HepG2 (cell line): ENCODE results near the gene TSSK3. TPM values are rescaled to one million over a fixed set of nuclear protein-coding genes. Genes with fewer than 3 reads are reported as not detected.
A peak's percentile ranks its signal among the peaks of the same experiment; 100 is the strongest.

Experiments used
- BATF2 ChIP-seq: sonication (generic); formaldehyde crosslinking; IDR thresholded peaks from 2 replicates; pipeline ENCODE4 v1.8.0; 2022; ENCODE audit warnings: mild to moderate bottlenecking, missing genetic modification reagents, moderate library complexity
- CC2D1A ChIP-seq: sonication (generic); formaldehyde crosslinking; IDR thresholded peaks from 2 replicates; pipeline ENCODE4 v1.8.1; 2023; ENCODE audit warnings: mild to moderate bottlenecking, missing genetic modification reagents
- CENPBD1 ChIP-seq: sonication (generic); formaldehyde crosslinking; IDR thresholded peaks from 2 replicates; pipeline ENCODE4 v1.8.0; 2022; ENCODE audit warnings: missing genetic modification reagents, low read depth, mild to moderate bottlenecking, borderline replicate concordance
- FOXK1 ChIP-seq: sonication (generic); formaldehyde crosslinking; IDR thresholded peaks from 2 replicates; pipeline ENCODE4 v1.4.0; 2020; ENCODE audit warnings: low read depth, missing genetic modification reagents, borderline replicate concordance
- HMG20B ChIP-seq: conservative IDR thresholded peaks from 2 replicates; pipeline ENCODE4 v1.6.1; 2016; ENCODE audit warnings: missing genetic modification reagents, missing compliant biosample characterization
- HNRNPUL1 ChIP-seq: fragments of 200-400 bp; formaldehyde crosslinking; IDR thresholded peaks from 2 replicates; pipeline ENCODE4 v1.6.1; 2017; ENCODE audit warnings: low read depth, mild to moderate bottlenecking, low read length, moderate library complexity
- LBX2 ChIP-seq: sonication (generic); formaldehyde crosslinking; IDR thresholded peaks from 2 replicates; pipeline ENCODE4 v1.5.0; 2020; ENCODE audit warnings: missing genetic modification reagents, mild to moderate bottlenecking, borderline replicate concordance
- PRMT3 ChIP-seq: sonication (generic); formaldehyde crosslinking; IDR thresholded peaks from 2 replicates; pipeline ENCODE4 v1.8.1; 2022; ENCODE audit warnings: low read depth, mild to moderate bottlenecking, moderate library complexity, missing genetic modification reagents, borderline replicate concordance
- SALL1 ChIP-seq: sonication (generic); formaldehyde crosslinking; IDR thresholded peaks from 2 replicates; pipeline ENCODE4 v1.8.0; 2022; ENCODE audit warnings: mild to moderate bottlenecking, missing genetic modification reagents
- SMARCC2 ChIP-seq: fragments of 450-650 bp; IDR thresholded peaks from 2 replicates; pipeline ENCODE4 v1.6.1; 2017; ENCODE audit warnings: antibody characterized with exemption, mild to moderate bottlenecking
- TAF1 ChIP-seq: sonication (generic); formaldehyde crosslinking; IDR thresholded peaks from 2 replicates; pipeline ENCODE4 v1.4.0; 2020; ENCODE audit warnings: missing genetic modification reagents
- ZBTB21 ChIP-seq: sonication (generic); formaldehyde crosslinking; IDR thresholded peaks from 2 replicates; pipeline ENCODE4 v1.4.0; 2020; ENCODE audit warnings: missing genetic modification reagents
- ZBTB34 ChIP-seq: sonication (generic); formaldehyde crosslinking; IDR thresholded peaks from 2 replicates; pipeline ENCODE4 v1.8.0; 2022; ENCODE audit warnings: mild to moderate bottlenecking, missing genetic modification reagents
- ZC3H4 ChIP-seq: sonication (generic); formaldehyde crosslinking; IDR thresholded peaks from 2 replicates; pipeline ENCODE4 v1.4.0; 2020; ENCODE audit warnings: missing genetic modification reagents, borderline replicate concordance
- ZFYVE20 ChIP-seq: sonication (generic); formaldehyde crosslinking; IDR thresholded peaks from 2 replicates; pipeline ENCODE4 v1.8.0; 2023; ENCODE audit warnings: low read depth, mild to moderate bottlenecking, moderate library complexity, missing genetic modification reagents, borderline replicate concordance
- ZNF124 ChIP-seq: sonication (generic); formaldehyde crosslinking; IDR thresholded peaks from 2 replicates; pipeline ENCODE4 v1.4.0; 2020; ENCODE audit warnings: missing genetic modification reagents
- ZNF138 ChIP-seq: sonication (generic); formaldehyde crosslinking; IDR thresholded peaks from 2 replicates; pipeline ENCODE4 v1.5.0; 2020; ENCODE audit warnings: mild to moderate bottlenecking, low read depth, missing genetic modification reagents
- ZNF772 ChIP-seq: sonication (generic); formaldehyde crosslinking; IDR thresholded peaks from 2 replicates; pipeline ENCODE4 v1.5.0; 2020; ENCODE audit warnings: mild to moderate bottlenecking, missing genetic modification reagents
- ZNF790 ChIP-seq: sonication (generic); formaldehyde crosslinking; IDR thresholded peaks from 2 replicates; pipeline ENCODE4 v1.8.0; 2022; ENCODE audit warnings: missing genetic modification reagents, mild to moderate bottlenecking, borderline replicate concordance
- polyA plus RNA-seq, 8 experiments: library from polyadenylated mRNA; depleted of rRNA in 3 of 8; stranded (reverse) in 7 of 8; unstranded in 1 of 8; fragments of >200 nt; fragmentation: Illumina TruSeq in 4 of 8; extraction: Trizol in 4 of 8; gene quantifications; 2 replicates each; pipeline versions ENCODE4 v1.2.1 to v1.2.3, GENCODE V29; 2011 to 2016; ENCODE audit warnings: low read depth in 4 of 8, missing spikeins in 1 of 8, mixed read lengths in 1 of 8; ENCODE audit not compliant: insufficient read depth in 1 of 8
- total RNA-seq, 5 experiments: library from RNA; depleted of rRNA; stranded (reverse); fragments of >200 nt; fragmentation: Illumina TruSeq; extraction: Trizol; gene quantifications; 2 replicates each; pipeline ENCODE4 v1.2.3, GENCODE V29; 2016; ENCODE audit warnings: low read depth in 1 of 5
- TF ChIP-seq, protein P1 (sequence below): sonication (generic); formaldehyde crosslinking; IDR thresholded peaks from 2 replicates; pipeline ENCODE4 v1.5.1; 2020; ENCODE audit warnings: missing genetic modification reagents, mild to moderate bottlenecking, borderline replicate concordance
- TF ChIP-seq, protein P2 (sequence below): sonication (generic); formaldehyde crosslinking; IDR thresholded peaks from 2 replicates; pipeline ENCODE4 v1.8.1; 2022; ENCODE audit warnings: low read depth, mild to moderate bottlenecking, missing genetic modification reagents

Gene TSSK3
- total and polyA plus RNA-seq, 2 of the 13 experiments (the other 11 are each of a cell fraction or from before 2014, with no cell fraction given): 1.0 to 1.1 TPM

- TF ChIP-seq ZBTB34 (peak; percentile 71; the same call in 1 of the 2 replicates), HNRNPUL1 (no peak), BATF2 (no peak), ZNF772 (CRISPR knock-in tag) (no peak; the same call in 1 of the 2 replicates), SMARCC2 (no peak), ZC3H4 (CRISPR knock-in tag) (no peak), ZNF138 (CRISPR knock-in tag) (no peak), SALL1 (peak; percentile 51; the same call in 1 of the 2 replicates), FOXK1 (CRISPR knock-in tag) (no peak; the same call in 1 of the 2 replicates), HMG20B (CRISPR knock-in tag) (no peak), ZNF790 (peak; percentile 85; the same call in 1 of the 2 replicates), CENPBD1 (CRISPR knock-in tag) (no peak; the same call in 1 of the 2 replicates), PRMT3 (CRISPR knock-in tag) (no peak), TAF1 (CRISPR knock-in tag) (peak; percentile 48; the same call in 1 of the 2 replicates), CC2D1A (CRISPR knock-in tag) (no peak), ZNF124 (CRISPR knock-in tag) (no peak; the same call in 1 of the 2 replicates), ZBTB21 (CRISPR knock-in tag) (no peak), LBX2 (no peak), ZFYVE20 (CRISPR knock-in tag) (no peak)
- TF ChIP-seq, protein P1, sequence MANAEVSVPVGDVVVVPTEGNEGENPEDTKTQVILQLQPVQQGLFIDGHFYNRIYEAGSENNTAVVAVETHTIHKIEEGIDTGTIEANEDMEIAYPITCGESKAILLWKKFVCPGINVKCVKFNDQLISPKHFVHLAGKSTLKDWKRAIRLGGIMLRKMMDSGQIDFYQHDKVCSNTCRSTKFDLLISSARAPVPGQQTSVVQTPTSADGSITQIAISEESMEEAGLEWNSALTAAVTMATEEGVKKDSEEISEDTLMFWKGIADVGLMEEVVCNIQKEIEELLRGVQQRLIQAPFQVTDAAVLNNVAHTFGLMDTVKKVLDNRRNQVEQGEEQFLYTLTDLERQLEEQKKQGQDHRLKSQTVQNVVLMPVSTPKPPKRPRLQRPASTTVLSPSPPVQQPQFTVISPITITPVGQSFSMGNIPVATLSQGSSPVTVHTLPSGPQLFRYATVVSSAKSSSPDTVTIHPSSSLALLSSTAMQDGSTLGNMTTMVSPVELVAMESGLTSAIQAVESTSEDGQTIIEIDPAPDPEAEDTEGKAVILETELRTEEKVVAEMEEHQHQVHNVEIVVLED (CRISPR knock-in tag): 0 out of 2 replicates have a peak, but pooled peaks have one; percentile 36
- TF ChIP-seq, protein P2, sequence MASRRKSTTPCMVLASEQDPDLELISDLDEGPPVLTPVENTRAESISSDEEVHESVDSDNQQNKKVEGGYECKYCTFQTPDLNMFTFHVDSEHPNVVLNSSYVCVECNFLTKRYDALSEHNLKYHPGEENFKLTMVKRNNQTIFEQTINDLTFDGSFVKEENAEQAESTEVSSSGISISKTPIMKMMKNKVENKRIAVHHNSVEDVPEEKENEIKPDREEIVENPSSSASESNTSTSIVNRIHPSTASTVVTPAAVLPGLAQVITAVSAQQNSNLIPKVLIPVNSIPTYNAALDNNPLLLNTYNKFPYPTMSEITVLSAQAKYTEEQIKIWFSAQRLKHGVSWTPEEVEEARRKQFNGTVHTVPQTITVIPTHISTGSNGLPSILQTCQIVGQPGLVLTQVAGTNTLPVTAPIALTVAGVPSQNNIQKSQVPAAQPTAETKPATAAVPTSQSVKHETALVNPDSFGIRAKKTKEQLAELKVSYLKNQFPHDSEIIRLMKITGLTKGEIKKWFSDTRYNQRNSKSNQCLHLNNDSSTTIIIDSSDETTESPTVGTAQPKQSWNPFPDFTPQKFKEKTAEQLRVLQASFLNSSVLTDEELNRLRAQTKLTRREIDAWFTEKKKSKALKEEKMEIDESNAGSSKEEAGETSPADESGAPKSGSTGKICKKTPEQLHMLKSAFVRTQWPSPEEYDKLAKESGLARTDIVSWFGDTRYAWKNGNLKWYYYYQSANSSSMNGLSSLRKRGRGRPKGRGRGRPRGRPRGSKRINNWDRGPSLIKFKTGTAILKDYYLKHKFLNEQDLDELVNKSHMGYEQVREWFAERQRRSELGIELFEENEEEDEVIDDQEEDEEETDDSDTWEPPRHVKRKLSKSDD (CRISPR knock-in tag): no peak; the same call in 1 of the 2 replicates
These were observed 10.7 kb upstream of the TSSK3 start (continued) for GRCh38 chr1:32351399-32352238.
